ENCODE results near the gene DEUP1.
A peak's percentile ranks its signal among the peaks of the same experiment; 100 is the strongest.

Gene DEUP1

GRCh38 chr11:93468290-93468689 lies 137.7 kb downstream of the DEUP1 start:
- H3K27me3 ChIP-seq (ENCODE audit: insufficient read depth, low read depth, severe bottlenecking) = no peaks in the 10 kb centered on the region
- H3K27ac ChIP-seq = no peak overlapping the region
- TF ChIP-seq CTCF (IDR thresholded peaks at IDR 0.05; ENCODE audit: low read depth, low read length) = no peak
- DNase-seq = no peak
- H3K9me3 ChIP-seq (ENCODE audit: severe bottlenecking) = no peaks in the 10 kb centered on the region
- no peaks in the 10 kb centered on the region for H3K36me3 ChIP-seq
- no peak overlapping the region for H3K4me3 ChIP-seq (ENCODE audit: low read depth, low read length)

- no peak for DNase-seq
- Histone ChIP-seq H3K4me3 (ENCODE audit: low read depth, low read length) (no peak overlapping the region), H3K27me3 (ENCODE audit: insufficient read depth, low read depth, severe bottlenecking) (no peaks in the 10 kb centered on the region), H3K36me3 (0 out of 2 replicates have a peak, but pooled peaks cover 4% of the 10 kb centered on the region), H3K9me3 (ENCODE audit: severe bottlenecking) (no peaks in the 10 kb centered on the region), H3K27ac (no peak overlapping the region)
- no peak for TF ChIP-seq CTCF (IDR thresholded peaks at IDR 0.05; ENCODE audit: low read depth, low read length)
Observed at GRCh38 chr11:93474123-93474522, 143.6 kb downstream of the DEUP1 start.

- no peak for DNase-seq
- Histone ChIP-seq H3K9me3 (ENCODE audit: severe bottlenecking) (no peaks in the 10 kb centered on the region), H3K27me3 (ENCODE audit: insufficient read depth, low read depth, severe bottlenecking) (no peaks in the 10 kb centered on the region), H3K36me3 (0 out of 2 replicates have a peak, but pooled peaks cover 4% of the 10 kb centered on the region), H3K27ac (peak overlapping the region; percentile 75), H3K4me3 (ENCODE audit: low read depth, low read length) (no peak overlapping the region)
- no peak for TF ChIP-seq CTCF (IDR thresholded peaks at IDR 0.05; ENCODE audit: low read depth, low read length)
Observed at GRCh38 chr11:93476796-93477195, 146.3 kb downstream of the DEUP1 start.

- H3K27me3 ChIP-seq (ENCODE audit: insufficient read depth, low read depth, severe bottlenecking) = no peaks in the 10 kb centered on the region
- no peaks in the 10 kb centered on the region for H3K9me3 ChIP-seq (ENCODE audit: severe bottlenecking)
- H3K36me3 ChIP-seq = 0 out of 2 replicates have a peak, but pooled peaks cover 4% of the 10 kb centered on the region
- H3K27ac ChIP-seq = peak overlapping the region; percentile 75
- no peak for TF ChIP-seq CTCF (IDR thresholded peaks at IDR 0.05; ENCODE audit: low read depth, low read length)
- H3K4me3 ChIP-seq (ENCODE audit: low read depth, low read length) = peak overlapping the region; percentile 28
- peak; percentile 86 for DNase-seq
Observed at GRCh38 chr11:93477684-93478234, 147.2 kb downstream of the DEUP1 start.

- DNase-seq = no peak
- TF ChIP-seq CTCF (IDR thresholded peaks at IDR 0.05; ENCODE audit: low read depth, low read length) = no peak
Observed at GRCh38 chr11:93478841-93479240, 148.3 kb downstream of the DEUP1 start.

GRCh38 chr11:93480256-93480655 lies 149.7 kb downstream of the DEUP1 start:
- Histone ChIP-seq H3K9me3 (ENCODE audit: severe bottlenecking) (no peaks in the 10 kb centered on the region), H3K4me3 (ENCODE audit: low read depth, low read length) (no peak overlapping the region), H3K27ac (no peak overlapping the region), H3K27me3 (ENCODE audit: insufficient read depth, low read depth, severe bottlenecking) (no peaks in the 10 kb centered on the region), H3K36me3 (0 out of 2 replicates have a peak, but pooled peaks cover 4% of the 10 kb centered on the region)
- no peak for DNase-seq
- no peak for TF ChIP-seq CTCF (IDR thresholded peaks at IDR 0.05; ENCODE audit: low read depth, low read length)

More at GRCh38 chr11:93478841-93479240, 148.3 kb downstream of the DEUP1 start:
- H3K27me3 ChIP-seq (ENCODE audit: insufficient read depth, low read depth, severe bottlenecking) = no peaks in the 10 kb centered on the region
- no peak overlapping the region for H3K4me3 ChIP-seq (ENCODE audit: low read depth, low read length)
- 0 out of 2 replicates have a peak, but pooled peaks cover 4% of the 10 kb centered on the region for H3K36me3 ChIP-seq
- H3K27ac ChIP-seq = no peak overlapping the region
- no peaks in the 10 kb centered on the region for H3K9me3 ChIP-seq (ENCODE audit: severe bottlenecking)
